PC-9 (cell line): ENCODE data around the gene TMEM39B.

Source experiments
- EZH2 ChIP-seq: fragments of 200-600 bp; sonication (generic); IDR thresholded peaks from 2 replicates; pipeline ENCODE4 v1.8.0; 2017; ENCODE audit warnings: antibody characterized with exemption, low read depth
- TF ChIP-seq, protein P1 (sequence below): fragments of 200-600 bp; sonication (generic); conservative IDR thresholded peaks from 2 replicates; pipeline ENCODE4 v1.6.1; 2017; ENCODE audit warnings: mixed run types, antibody characterized with exemption, mild to moderate bottlenecking, moderate library complexity

DNA sequence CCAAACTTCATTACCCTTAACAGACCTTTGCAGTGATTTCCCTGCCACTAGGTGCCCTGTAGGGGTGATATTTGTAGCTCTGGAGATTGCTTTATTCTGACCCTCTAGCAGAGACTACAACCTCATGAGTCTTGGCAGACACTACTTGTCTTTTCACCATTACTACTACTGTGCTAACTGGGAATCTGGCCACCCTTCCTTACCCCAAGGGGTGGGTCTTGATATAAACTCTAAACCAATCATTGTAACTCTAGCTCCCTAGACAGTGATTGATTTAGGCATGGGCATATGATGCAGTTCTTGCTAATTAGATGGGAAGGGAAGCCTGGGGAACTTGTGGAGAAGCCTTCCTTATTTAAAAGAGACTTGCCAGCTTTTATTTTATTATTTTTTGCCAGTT, 39.0 kb downstream of the TMEM39B start:
- TF ChIP-seq, protein P1, sequence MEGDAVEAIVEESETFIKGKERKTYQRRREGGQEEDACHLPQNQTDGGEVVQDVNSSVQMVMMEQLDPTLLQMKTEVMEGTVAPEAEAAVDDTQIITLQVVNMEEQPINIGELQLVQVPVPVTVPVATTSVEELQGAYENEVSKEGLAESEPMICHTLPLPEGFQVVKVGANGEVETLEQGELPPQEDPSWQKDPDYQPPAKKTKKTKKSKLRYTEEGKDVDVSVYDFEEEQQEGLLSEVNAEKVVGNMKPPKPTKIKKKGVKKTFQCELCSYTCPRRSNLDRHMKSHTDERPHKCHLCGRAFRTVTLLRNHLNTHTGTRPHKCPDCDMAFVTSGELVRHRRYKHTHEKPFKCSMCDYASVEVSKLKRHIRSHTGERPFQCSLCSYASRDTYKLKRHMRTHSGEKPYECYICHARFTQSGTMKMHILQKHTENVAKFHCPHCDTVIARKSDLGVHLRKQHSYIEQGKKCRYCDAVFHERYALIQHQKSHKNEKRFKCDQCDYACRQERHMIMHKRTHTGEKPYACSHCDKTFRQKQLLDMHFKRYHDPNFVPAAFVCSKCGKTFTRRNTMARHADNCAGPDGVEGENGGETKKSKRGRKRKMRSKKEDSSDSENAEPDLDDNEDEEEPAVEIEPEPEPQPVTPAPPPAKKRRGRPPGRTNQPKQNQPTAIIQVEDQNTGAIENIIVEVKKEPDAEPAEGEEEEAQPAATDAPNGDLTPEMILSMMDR: no peak
- TF ChIP-seq EZH2: no peak
